GM10847 (cell line): Measurements from ENCODE around the gene AFF3.

Source experiments
- POLR2A ChIP-seq: IDR thresholded peaks from 2 replicates; pipeline ENCODE4 v1.6.1; 2011; ENCODE audit not compliant: insufficient read length; ENCODE audit errors: extremely low read depth

AFF3 gene

DNA sequence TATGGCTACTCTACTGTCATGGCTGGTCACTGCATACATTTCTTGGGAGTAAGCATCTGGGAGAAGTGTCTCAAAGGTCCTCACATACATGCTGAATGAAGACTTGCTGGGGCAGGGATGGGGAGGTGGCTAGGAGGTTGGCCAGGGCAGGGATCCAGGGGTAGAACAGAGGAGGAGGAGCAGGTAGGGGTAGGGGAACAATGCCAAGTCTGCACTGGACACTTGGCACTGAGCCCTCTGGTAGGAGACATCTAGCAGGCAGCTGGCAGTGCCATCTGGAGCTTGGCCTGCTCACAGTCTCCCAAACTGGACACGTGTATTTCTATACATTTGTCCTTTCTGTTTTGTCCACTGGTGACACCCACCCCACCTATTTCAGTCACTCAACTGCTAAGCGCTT, 589.9 kb downstream of the AFF3 start:
- no peak for TF ChIP-seq POLR2A

GRCh38 chr2:99550368-99550767, 592.0 kb downstream of the AFF3 start:
- TF ChIP-seq POLR2A: no peak

- TF ChIP-seq POLR2A: no peak
Measured at GRCh38 chr2:99545604-99546003, 596.8 kb downstream of the AFF3 start.

GRCh38 chr2:99545066-99545465, 597.3 kb downstream of the AFF3 start:
- TF ChIP-seq POLR2A: no peak

DNA sequence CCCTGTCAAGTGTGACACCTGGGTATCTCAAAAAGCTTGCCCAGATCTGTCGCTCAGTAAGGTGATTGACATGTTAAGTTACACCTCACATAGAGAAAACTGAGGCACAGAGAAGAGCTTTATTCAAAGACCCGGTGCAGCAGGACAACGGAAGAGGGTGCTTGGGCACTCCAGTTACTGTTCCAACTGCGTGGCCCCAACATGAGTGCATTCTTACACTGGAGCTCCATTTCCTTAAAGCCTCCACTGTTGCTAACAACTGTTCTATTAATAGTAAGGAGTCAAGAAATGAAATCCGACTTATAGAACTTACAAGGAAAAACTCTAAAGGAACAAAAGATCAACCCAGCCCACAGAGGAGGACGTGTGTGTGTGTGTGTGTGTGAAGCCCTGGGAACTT, 597.8 kb downstream of the AFF3 start:
- no peak for TF ChIP-seq POLR2A

- no peak for TF ChIP-seq POLR2A
Measured at GRCh38 chr2:99543247-99543646, 599.1 kb downstream of the AFF3 start.

DNA sequence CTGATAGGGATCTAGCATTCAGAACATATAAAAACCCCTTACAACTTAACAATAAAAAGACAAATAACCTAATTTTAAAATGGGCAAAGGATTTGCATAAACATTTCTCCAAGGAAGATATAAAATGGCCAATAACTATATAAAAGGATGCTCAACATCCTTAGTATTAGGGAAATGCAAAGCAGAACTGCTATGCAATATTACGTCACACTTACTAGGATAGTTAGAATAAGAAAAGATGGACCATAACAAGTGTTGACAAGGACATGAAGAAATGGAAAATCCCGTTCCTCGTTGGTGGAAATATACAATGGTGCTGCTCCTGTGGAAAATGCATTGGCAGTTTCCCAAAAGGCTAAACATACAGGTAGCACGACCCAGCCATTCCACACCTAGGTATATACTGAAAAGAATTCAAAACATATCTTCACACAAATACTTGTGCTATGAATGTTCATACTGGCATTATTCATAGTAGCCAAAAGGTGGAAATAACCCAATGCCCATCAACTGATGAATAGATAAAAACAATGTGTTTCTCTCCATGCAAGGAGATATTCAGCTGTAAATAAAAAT, 604.4 kb downstream of the AFF3 start:
- TF ChIP-seq POLR2A: no peak

GRCh38 chr2:99524056-99524455, 618.3 kb downstream of the AFF3 start:
- no peak for TF ChIP-seq POLR2A

- no peak for TF ChIP-seq POLR2A
Measured at GRCh38 chr2:99522157-99522556, 620.2 kb downstream of the AFF3 start.

DNA sequence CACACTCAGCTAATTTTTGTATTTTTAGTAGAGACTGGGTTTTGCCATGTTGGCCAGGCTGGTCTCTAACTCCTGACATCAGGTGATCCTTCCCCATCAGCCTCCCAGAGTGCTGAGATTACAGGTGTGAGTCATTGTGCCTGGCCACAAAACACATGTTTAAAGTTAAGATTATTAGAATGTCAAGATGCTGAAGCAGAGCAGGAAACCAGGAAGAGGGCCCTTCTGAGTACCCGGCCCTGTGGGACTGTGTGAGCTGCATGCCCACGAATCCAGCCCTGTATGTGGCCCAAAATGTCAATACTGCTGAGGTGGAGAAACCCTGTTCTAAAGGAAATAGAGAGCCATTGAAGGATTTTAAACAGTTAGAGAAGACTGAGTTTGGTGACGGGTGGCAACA, 621.6 kb downstream of the AFF3 start:
- no peak for TF ChIP-seq POLR2A

GRCh38 chr2:99520195-99520594, 622.2 kb downstream of the AFF3 start:
- no peak for TF ChIP-seq POLR2A

DNA sequence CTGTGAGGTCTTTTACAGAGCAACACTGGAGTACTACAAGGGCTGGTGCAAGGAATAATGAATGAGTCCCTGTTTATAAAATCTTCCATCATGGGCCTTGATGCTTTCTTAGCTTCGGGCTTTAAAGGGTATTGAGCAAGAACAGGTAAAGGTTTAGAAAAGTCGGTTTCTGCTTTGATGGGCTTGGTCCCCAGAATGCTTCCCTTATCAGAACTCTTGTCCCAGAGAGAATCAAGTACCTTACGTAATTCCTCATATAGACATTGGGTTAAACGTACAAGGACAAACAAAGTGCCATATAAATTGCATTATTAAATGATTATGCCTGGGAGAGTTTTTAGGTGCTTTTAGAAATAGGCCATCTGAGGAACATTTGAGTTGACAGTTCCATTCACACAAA, 628.0 kb downstream of the AFF3 start:
- no peak for TF ChIP-seq POLR2A

- TF ChIP-seq POLR2A: no peak
Measured at GRCh38 chr2:99512181-99512591, 630.2 kb downstream of the AFF3 start.

DNA sequence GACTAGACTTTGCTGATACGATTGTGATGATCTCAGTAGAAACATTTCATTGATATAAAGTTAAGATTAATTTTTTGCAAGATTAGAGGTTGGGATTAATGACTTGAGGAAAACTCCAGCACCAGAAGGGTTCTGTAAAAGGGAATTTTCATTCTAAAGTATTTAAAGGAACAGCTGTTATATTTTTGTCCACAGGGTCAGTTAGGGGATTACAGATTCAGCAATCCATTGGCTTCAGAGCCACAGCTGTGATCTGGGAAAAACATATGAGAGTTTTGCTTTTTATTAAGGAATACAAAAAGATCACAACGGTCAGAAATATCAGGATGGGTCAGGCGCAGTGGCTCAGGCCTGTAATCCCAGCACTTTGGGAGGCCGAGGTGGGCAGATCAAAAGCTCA, 633.0 kb downstream of the AFF3 start:
- TF ChIP-seq POLR2A: no peak

GRCh38 chr2:99507937-99508818, 634.2 kb downstream of the AFF3 start:
- no peak for TF ChIP-seq POLR2A

DNA sequence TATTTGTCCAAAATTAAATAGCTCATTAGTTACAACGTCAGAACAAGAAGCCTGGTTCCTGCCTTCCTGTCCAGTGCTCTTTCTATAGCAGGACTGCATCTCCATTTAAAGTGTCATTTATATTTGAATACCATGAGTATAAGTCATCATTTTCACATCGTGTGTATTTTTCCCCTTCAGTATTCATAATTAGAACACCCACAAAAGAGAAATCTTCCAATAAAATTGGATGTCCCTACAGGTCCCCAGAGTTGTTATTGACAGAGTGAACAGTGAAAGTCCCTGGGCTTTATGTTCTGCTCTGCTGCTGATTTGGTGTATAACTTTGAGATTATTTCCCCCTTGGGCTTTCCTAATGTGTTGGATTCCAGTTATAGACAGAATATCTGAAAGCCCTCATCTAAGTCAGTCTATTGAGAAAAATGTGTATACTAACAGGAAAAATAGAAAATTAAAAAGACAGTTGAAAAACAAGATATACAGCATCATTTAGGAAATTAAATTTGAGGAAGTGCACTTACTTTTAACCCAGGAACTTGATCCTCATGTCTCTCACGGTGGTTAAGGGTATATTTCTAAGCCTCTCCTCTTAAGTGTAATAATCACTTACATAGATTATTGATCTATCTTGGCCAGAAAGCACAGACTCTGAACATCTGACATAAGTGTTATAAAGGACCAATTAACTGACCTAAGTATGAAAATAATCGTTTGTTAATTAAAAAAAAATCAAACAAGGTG, 637.4 kb downstream of the AFF3 start:
- TF ChIP-seq POLR2A: no peak
